ENCODE results near the gene KCTD19.
"Not testable (repeated sequence)": the region's sequence is repeated elsewhere in the genome, so short reads cannot be mapped to it uniquely, and the experiment has no call there.

KCTD19 gene

GRCh38 chr16:67326472-67327309 lies at the start of gene KCTD19, which contains the start of gene LRRC36:
KCTD19 (minus strand) TSS chr16:67326741; CDS start chr16:67326707, 34 bp downstream.
LRRC36 (plus strand) TSS chr16:67326815; CDS start chr16:67326863, 48 bp downstream.
- TF ChIP-seq CTCF (IDR thresholded peaks at IDR 0.05; ENCODE audit: borderline replicate concordance, insufficient read depth, low read depth, low read length): peak; percentile 74
- peak within 1 kb of the TSS; percentile 50 for H3K4me3 ChIP-seq (ENCODE audit: low read depth, low read length)

DNA sequence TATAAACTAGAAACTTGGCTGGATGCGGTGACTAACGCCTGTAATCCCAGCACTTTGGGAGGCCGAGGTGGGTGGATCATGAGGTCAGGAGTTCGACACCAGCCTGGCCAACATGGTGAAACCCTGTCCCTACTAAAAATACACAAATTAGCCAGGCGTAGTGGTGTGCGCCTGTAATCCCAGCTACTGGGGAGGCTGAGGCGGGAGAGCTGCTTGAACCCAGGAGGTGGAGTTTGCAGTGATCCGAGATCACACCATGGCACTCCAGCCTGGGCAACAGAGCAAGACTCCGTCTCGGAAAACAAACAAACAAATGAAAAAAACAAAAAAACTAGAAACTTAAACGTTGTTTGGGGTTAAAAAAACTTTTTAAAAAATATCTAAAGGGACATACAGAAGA lies 49.5 kb upstream of the KCTD19 start:
- H3K4me3 ChIP-seq (ENCODE audit: low read depth, low read length): not testable (repeated sequence)

- H3K4me3 ChIP-seq (ENCODE audit: low read depth, low read length): no peak overlapping the region
- no peak for TF ChIP-seq CTCF (IDR thresholded peaks at IDR 0.05; ENCODE audit: borderline replicate concordance, insufficient read depth, low read depth, low read length)
These were observed 46.1 kb upstream of the KCTD19 start for GRCh38 chr16:67372664-67373063.

DNA sequence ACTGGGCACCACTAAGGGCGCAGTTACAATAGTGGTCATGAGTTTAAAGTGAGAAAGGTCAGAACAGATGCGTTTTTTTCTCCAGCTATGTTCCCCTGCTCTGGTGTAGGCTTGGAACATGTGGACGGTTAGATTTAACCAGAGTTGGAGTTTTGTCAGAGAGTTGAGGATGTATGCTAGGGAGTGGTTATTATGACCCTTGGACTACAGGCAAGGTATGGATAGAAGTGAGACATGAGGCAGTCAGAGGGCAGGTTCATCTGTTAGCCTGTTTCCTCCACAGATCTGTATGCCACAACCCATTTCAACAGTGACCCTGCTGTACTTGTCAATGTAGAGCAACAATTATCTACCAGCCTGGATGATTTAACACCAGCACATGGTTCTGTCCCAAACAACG lies 44.1 kb upstream of the KCTD19 start:
- TF ChIP-seq CTCF (IDR thresholded peaks at IDR 0.05; ENCODE audit: borderline replicate concordance, insufficient read depth, low read depth, low read length): no peak
- no peak overlapping the region for H3K4me3 ChIP-seq (ENCODE audit: low read depth, low read length)

DNA sequence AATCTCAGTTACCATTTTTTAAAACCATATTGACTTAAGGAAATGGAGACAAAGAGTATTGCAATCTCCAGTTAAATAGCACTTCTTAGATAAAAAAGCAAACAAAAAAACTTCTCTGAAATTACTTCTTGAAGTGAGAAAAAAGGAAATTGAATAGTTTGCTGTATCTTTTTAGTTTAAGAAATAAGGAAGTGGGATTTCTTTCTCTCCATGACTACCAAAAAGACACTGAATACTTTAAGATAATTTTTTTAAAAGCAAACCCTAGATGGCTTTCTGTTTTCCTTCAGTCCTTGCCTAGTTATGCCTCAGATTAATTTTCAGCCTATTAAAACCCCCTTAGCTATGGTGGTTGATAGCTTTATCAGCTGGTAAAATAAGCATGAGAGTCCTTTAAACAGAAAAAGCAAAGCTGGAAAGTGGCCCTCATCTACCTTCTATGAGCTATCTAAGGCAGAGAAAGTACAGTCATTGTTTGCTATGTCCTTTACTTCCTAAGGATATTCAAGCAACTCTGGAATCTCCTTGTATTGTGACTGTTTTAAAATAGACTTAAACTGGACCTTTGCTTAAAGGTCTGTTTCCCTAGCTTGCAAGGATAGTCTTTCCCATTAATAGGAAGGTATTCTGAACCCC lies 38.2 kb upstream of the KCTD19 start:
- no peak for TF ChIP-seq CTCF (IDR thresholded peaks at IDR 0.05; ENCODE audit: borderline replicate concordance, insufficient read depth, low read depth, low read length)
- no peak overlapping the region for H3K4me3 ChIP-seq (ENCODE audit: low read depth, low read length)

DNA sequence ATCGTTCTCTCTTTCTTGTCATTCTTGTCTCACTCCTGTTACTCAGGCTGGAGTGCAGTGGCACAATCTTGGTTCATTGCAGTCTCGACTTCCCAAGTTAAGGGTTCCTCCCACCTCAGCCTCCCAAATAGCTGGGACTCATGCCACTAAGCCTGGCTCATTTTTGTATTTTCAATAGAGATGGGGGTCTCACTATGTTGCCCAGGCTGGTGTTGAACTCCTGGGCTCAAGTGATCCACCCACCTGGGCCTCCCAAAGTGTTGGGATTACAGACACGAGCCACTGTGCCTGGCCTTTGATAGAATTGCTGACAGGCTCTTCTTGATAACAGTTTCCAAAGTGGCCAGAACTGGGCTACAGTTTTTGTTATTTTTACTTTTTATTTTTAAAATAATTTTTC lies 34.5 kb upstream of the KCTD19 start:
- no peak overlapping the region for H3K4me3 ChIP-seq (ENCODE audit: low read depth, low read length)
- TF ChIP-seq CTCF (IDR thresholded peaks at IDR 0.05; ENCODE audit: borderline replicate concordance, insufficient read depth, low read depth, low read length): no peak

DNA sequence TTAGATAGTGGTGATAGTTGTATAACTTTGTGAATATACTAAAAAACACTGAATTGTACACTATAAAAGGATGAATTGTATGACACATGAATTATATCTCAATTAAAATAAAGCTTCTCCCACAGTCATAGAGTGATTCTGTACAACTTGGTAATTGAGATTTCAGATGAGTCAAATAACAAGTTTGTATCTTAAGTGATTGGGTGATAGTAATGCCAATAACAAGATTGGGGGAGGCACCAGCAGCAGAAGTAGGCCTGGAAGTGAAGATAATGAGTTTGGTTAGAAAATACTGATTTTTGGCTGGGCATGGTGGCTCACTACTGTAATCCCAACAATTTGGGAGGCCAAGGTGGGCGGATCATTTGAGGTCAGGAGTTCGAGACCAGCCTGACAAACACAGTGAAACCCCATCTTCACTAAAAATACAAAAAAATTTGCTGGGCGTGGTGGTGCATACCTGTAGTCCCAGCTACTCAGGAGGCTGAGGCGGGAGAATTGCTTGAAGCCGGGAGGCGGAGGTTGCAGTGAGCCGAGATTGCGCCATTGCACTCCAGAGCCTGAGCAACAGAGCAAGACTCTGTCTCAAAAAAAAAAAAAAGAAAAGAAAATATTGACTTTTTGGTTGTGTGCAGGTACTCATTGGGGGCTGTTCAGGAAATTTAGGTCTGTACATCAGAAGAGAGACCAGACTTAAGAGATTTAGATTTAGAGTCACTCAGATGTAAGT lies 33.2 kb upstream of the KCTD19 start:
- H3K4me3 ChIP-seq (ENCODE audit: low read depth, low read length): not testable (repeated sequence)

Measured in GM12875 (cell line).